T-cell (primary cell): ENCODE results near the gene POLN. TPM values are rescaled to one million over a fixed set of nuclear protein-coding genes. Genes with fewer than 3 reads are reported as not detected.
"Not testable (repeated sequence)": the region's sequence is repeated elsewhere in the genome, so short reads cannot be mapped to it uniquely, and the experiment has no call there.

ENCODE experiments used
- ATAC-seq, 4 experiments: fragments of 200-7000 bp in 3 of 4; fragments of 150-1000 bp in 1 of 4; cut with Tn5 transposase; replicated peaks in 1 of 4; 1 replicate in 3 of 4; 2 replicates in 1 of 4; pipeline ENCODE4 v1.10.0; 2021; ENCODE audit warnings: moderate library complexity in 3 of 4, mild to moderate bottlenecking in 2 of 4, moderate number of reproducible peaks in 1 of 4
- CTCF ChIA-PET, 2 donors: fragments of 300-600 bp; sonication (Branson Sonifier 250); formaldehyde crosslinking; loops; one replicate each; lab custom pipeline; 2022; ENCODE audit warnings: antibody characterized with exemption in 2 of 2; lab: Charles Lee
- POLR2A ChIA-PET, 2 donors: fragments of 300-600 bp; sonication (Branson Sonifier 250); formaldehyde crosslinking; loops; one replicate each; lab custom pipeline; 2022; ENCODE audit warnings: antibody characterized with exemption in 2 of 2; lab: Charles Lee
- DNase-seq, 35 experiments: peaks; one replicate each; pipeline versions ENCODE4 v3.0.0 to v3.0.0-alpha.2; 2013 to 2023
- H3K27ac ChIP-seq: one replicate; pipeline ENCODE4 v1.5.1; 2013; ENCODE audit warnings: low read length
- H3K27me3 ChIP-seq, 2 experiments: replicated peaks in 1 of 2; 1 replicate in 1 of 2; 2 replicates in 1 of 2; pipeline versions ENCODE4 v1.6.1 to v1.7.0; 2013; ENCODE audit warnings: low read length in 1 of 2, mixed read lengths in 1 of 2; ENCODE audit not compliant: control insufficient read depth in 2 of 2, insufficient read depth in 2 of 2; ENCODE audit errors: extremely low read depth in 1 of 2
- H3K36me3 ChIP-seq, 2 donors: 1 replicate in 1 of 2; 2 replicates in 1 of 2; pipeline versions ENCODE4 v1.6.1 to v1.7.0; 2013; ENCODE audit warnings: low read length in 1 of 2; ENCODE audit not compliant: control insufficient read depth in 2 of 2, insufficient read depth in 1 of 2; ENCODE audit errors: extremely low read depth in 1 of 2
- H3K4me1 ChIP-seq, 2 experiments: 1 replicate in 1 of 2; 2 replicates in 1 of 2; pipeline versions ENCODE4 v1.6.1 to v1.7.0; 2013; ENCODE audit warnings: low read length in 2 of 2, mixed read lengths in 1 of 2; ENCODE audit not compliant: insufficient read depth in 2 of 2, control insufficient read depth in 1 of 2; ENCODE audit errors: extremely low read depth in 1 of 2
- H3K4me3 ChIP-seq, 2 donors: 1 replicate in 1 of 2; 2 replicates in 1 of 2; pipeline versions ENCODE4 v1.5.1 to v1.7.0; 2013; ENCODE audit warnings: mild to moderate bottlenecking in 2 of 2, low read length in 1 of 2, moderate library complexity in 1 of 2; ENCODE audit not compliant: control insufficient read depth in 1 of 2; ENCODE audit errors: extremely low read depth in 1 of 2
- H3K9me3 ChIP-seq: 2 replicates; pipeline ENCODE4 v1.7.0; 2013
- H3K27ac Mint-ChIP-seq, 2 donors: one replicate each; pipeline ENCODE4 v1.8.0; 2020 to 2021; ENCODE audit warnings: mild to moderate bottlenecking in 2 of 2, mixed read lengths in 2 of 2
- H3K27me3 Mint-ChIP-seq, 2 donors: one replicate each; pipeline ENCODE4 v1.8.0; 2021 to 2022; ENCODE audit warnings: mixed read lengths in 2 of 2
- H3K36me3 Mint-ChIP-seq: one replicate; pipeline ENCODE4 v1.8.0; 2021; ENCODE audit warnings: mixed read lengths
- H3K4me1 Mint-ChIP-seq, 3 donors: one replicate each; pipeline ENCODE4 v1.8.0; 2020 to 2022; ENCODE audit warnings: mixed read lengths in 3 of 3, mild to moderate bottlenecking in 1 of 3
- H3K4me3 Mint-ChIP-seq, 3 donors: one replicate each; pipeline ENCODE4 v1.8.0; 2020 to 2022; ENCODE audit warnings: mild to moderate bottlenecking in 3 of 3, mixed read lengths in 3 of 3, moderate library complexity in 3 of 3
- H3K9me3 Mint-ChIP-seq, 3 donors: one replicate each; pipeline ENCODE4 v1.8.0; 2020 to 2022; ENCODE audit warnings: mixed read lengths in 3 of 3
- WGBS: methylation state at CpG from one replicate; pipeline ENCODE4 v1.1.5; 2013; ENCODE audit warnings: missing lambda C conversion rate; ENCODE audit not compliant: insufficient coverage; 5-methylcytosine and 5-hydroxymethylcytosine counted together
- total RNA-seq, 35 experiments: library from RNA in 6 of 35; stranded (reverse) in 6 of 35; fragments of 120-200 nt in 1 of 35; gene quantifications; one replicate each; pipeline versions ENCODE4 v1.2.1 to v1.2.4 and lab custom pipeline; 2013 to 2026

POLN gene
- total RNA-seq, 5 donors from 2014 or later (not counting 1 experiment from before 2014, with no cell fraction given): 2.5 to 3.7 (median 2.7) TPM

- Mint-ChIP-seq H3K4me1 (peaks cover 3 to 8% (median 5%) of the 10 kb centered on the region in 3 donors), H3K4me3 (no peak overlapping the region), H3K36me3 (no peaks in the 10 kb centered on the region), H3K9me3 (no peaks in the 10 kb centered on the region), H3K27me3 (peaks cover 40 to 43% of the 10 kb centered on the region in 2 donors), H3K27ac (no peak overlapping the region)
- Histone ChIP-seq H3K9me3 (no peaks in the 10 kb centered on the region), H3K36me3 (no peaks in the 10 kb centered on the region), H3K27me3 (peaks cover 7 to 48% of the 10 kb centered on the region in 2 experiments), H3K4me3 (no peak overlapping the region), H3K4me1 (peaks cover 4 to 7% of the 10 kb centered on the region in 2 experiments), H3K27ac (no peak overlapping the region)
- no peak for ATAC-seq
- ChIA-PET POLR2A (no interaction called here), CTCF (interaction anchor here (0.6 to 0.7 kb wide), 2 partner anchors 14 to 318 kb away, joined by 3 read pairs; no protein-coding TSS in a partner anchor)
- DNase-seq: no peak
- WGBS: 96% methylated on average over 7 of the region's 10 CpGs
Measured at GRCh38 chr4:2036327-2036726, 205.6 kb downstream of the POLN start.

- H3K4me1 Mint-ChIP-seq, H3K4me1 ChIP-seq, H3K36me3 Mint-ChIP-seq, H3K4me3 Mint-ChIP-seq, H3K36me3 ChIP-seq, DNase-seq, ATAC-seq, H3K9me3 Mint-ChIP-seq, H3K9me3 ChIP-seq, H3K4me3 ChIP-seq, CTCF ChIA-PET, H3K27ac ChIP-seq, POLR2A ChIA-PET, H3K27ac Mint-ChIP-seq: not testable (repeated sequence)
- H3K27me3 Mint-ChIP-seq: peaks cover 27 to 39% of the 10 kb centered on the region in 2 donors
- H3K27me3 ChIP-seq: peaks cover 2 to 18% of the 10 kb centered on the region in 2 experiments
Measured at GRCh38 chr4:2031161-2031560, 210.8 kb downstream of the POLN start.

- H3K4me1 Mint-ChIP-seq, ATAC-seq: not testable (repeated sequence)
- peaks cover 34 to 47% of the 10 kb centered on the region in 2 donors for H3K27me3 Mint-ChIP-seq
Measured at GRCh38 chr4:2027120-2027519, 214.8 kb downstream of the POLN start.

GRCh38 chr4:2025817-2026216 is 216.1 kb downstream of the POLN start:
- H3K4me3 ChIP-seq: no peak overlapping the region
- CTCF ChIA-PET: no interaction called here
- no peaks in the 10 kb centered on the region for H3K36me3 ChIP-seq
- no peaks in the 10 kb centered on the region for H3K4me1 Mint-ChIP-seq
- H3K4me3 Mint-ChIP-seq: no peak overlapping the region
- peaks cover 6 to 20% of the 10 kb centered on the region in 2 experiments for H3K27me3 ChIP-seq
- ATAC-seq (no peak), DNase-seq (no peak)
- no peaks in the 10 kb centered on the region for H3K4me1 ChIP-seq
- peaks cover 41 to 54% of the 10 kb centered on the region in 2 donors for H3K27me3 Mint-ChIP-seq
- H3K9me3 Mint-ChIP-seq: peaks cover 0 to 5% (median 4%) of the 10 kb centered on the region in 3 donors
- no peaks in the 10 kb centered on the region for H3K9me3 ChIP-seq
- no peaks in the 10 kb centered on the region for H3K36me3 Mint-ChIP-seq
- POLR2A ChIA-PET: no interaction called here
- H3K27ac ChIP-seq: no peak overlapping the region
- no peak overlapping the region for H3K27ac Mint-ChIP-seq

More at GRCh38 chr4:2027120-2027519, 214.8 kb downstream of the POLN start:
- H3K9me3 ChIP-seq, H3K36me3 ChIP-seq, H3K4me3 ChIP-seq, H3K4me1 ChIP-seq, POLR2A ChIA-PET, H3K36me3 Mint-ChIP-seq, DNase-seq, H3K27ac Mint-ChIP-seq, H3K9me3 Mint-ChIP-seq, H3K27ac ChIP-seq, H3K4me3 Mint-ChIP-seq, CTCF ChIA-PET: not testable (repeated sequence)
- H3K27me3 ChIP-seq: peaks cover 4 to 14% of the 10 kb centered on the region in 2 experiments
- WGBS: no CpG with 5 or more reads among the region's 4 CpGs

GRCh38 chr4:2024683-2025082 is 217.2 kb downstream of the POLN start:
- POLR2A ChIA-PET: no interaction called here
- Histone ChIP-seq H3K9me3 (no peaks in the 10 kb centered on the region), H3K36me3 (no peaks in the 10 kb centered on the region), H3K27ac (no peak overlapping the region), H3K4me1 (no peaks in the 10 kb centered on the region), H3K27me3 (peaks cover 6 to 25% of the 10 kb centered on the region in 2 experiments), H3K4me3 (no peak overlapping the region)
- Mint-ChIP-seq H3K4me1 (no peaks in the 10 kb centered on the region), H3K27ac (no peak overlapping the region), H3K9me3 (peaks cover 0 to 5% (median 4%) of the 10 kb centered on the region in 3 donors), H3K27me3 (peaks cover 48 to 56% of the 10 kb centered on the region in 2 donors), H3K36me3 (no peaks in the 10 kb centered on the region), H3K4me3 (no peak overlapping the region)
- no peak for DNase-seq
- ATAC-seq: no peak
- CTCF ChIA-PET: no interaction called here

Other genes with a start within 250 kb of the POLN start
- 10 to 100 TPM; 40.7 to 55.1 (median 46.2) TPM for gene NELFA, start 233.1 kb downstream of the POLN start, total RNA-seq
- under 1 TPM in 4 of 5 donors, not detected in 1; 0.06 to 0.35 (median 0.11) TPM for gene NAT8L, start 182.8 kb downstream of the POLN start, total RNA-seq
- gene HAUS3, start within 50 bp of the POLN start, total RNA-seq: 10 to 100 TPM; 29.3 to 94.0 (median 31.2) TPM
- 100 to 1,000 TPM in 1 of 5 donors, 10 to 100 TPM in 4; 57.0 to 125 (median 78.2) TPM for gene MXD4, start 20.0 kb upstream of the POLN start, total RNA-seq
- 10 to 100 TPM; 33.4 to 56.2 (median 45.4) TPM for gene ZFYVE28, start 176.5 kb upstream of the POLN start, total RNA-seq
- gene CFAP99, start 176.8 kb upstream of the POLN start, total RNA-seq: under 1 TPM in 3 of 5 donors, not detected in 2; 0.09 to 0.20 (median 0.13) TPM
- 100 to 1,000 TPM in 4 of 5 donors, 10 to 100 TPM in 1; 89.2 to 107 (median 104) TPM for gene RNF4, start 227.0 kb upstream of the POLN start, total RNA-seq